ENCODE data around the gene FGD3. TPM values are rescaled to one million over a fixed set of nuclear protein-coding genes. Genes with fewer than 3 reads are reported as not detected.

FGD3 gene
- polyA plus RNA-seq, 2 of the 4 experiments (the other 2 are of a cell fraction): 0.18 to 0.23 TPM

DNA sequence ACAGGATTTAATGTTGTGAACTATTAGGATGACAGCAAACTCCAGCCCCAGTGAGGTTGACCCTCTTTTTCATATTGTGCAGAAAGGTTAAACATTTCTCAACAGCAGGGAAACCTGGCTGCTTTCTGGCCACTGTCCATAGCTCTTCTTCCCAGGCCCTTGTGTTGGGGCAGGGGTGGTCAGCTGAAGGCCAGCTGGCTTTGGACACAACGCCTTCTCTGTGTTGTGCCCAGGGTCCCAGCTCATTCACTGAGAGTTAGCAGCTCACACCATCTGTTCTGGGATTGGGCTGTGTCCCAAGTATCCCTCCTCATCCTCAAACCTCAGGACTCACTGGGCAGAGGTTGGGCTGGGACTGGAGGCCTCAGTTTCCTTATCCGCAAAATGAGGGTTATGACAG lies 1.3 kb downstream of the FGD3 start:
- FAIRE-seq (no peak), ATAC-seq (no peak), DNase-seq (ENCODE audit: low read depth in 1 of 2, low spot score in 1 of 2) (no peak)
- CTCF ChIA-PET: interaction anchor here (0.6 to 2.2 kb wide), 4 partner anchors 9 to 158 kb away, joined by 3 to 10 read pairs (median 4); no protein-coding TSS in a partner anchor
- H3K27ac ChIP-seq: no peak overlapping the region
- POLR2A ChIA-PET: no interaction called here
- no peak for TF ChIP-seq CHD4 (IDR thresholded peaks at IDR 0.05; ENCODE audit: borderline replicate concordance)
- no peak for TF ChIP-seq USF2 (IDR thresholded peaks at IDR 0.05)
- no peak for TF ChIP-seq PBX3 (IDR thresholded peaks at IDR 0.05)
- no peak for TF ChIP-seq EHMT2 (IDR thresholded peaks at IDR 0.05; ENCODE audit: low read depth)
- TF ChIP-seq NR3C1 (IDR thresholded peaks at IDR 0.05): no peak
- TF ChIP-seq EHF (CRISPR knock-in tag; IDR thresholded peaks at IDR 0.05): no peak
- TF ChIP-seq, protein P1, sequence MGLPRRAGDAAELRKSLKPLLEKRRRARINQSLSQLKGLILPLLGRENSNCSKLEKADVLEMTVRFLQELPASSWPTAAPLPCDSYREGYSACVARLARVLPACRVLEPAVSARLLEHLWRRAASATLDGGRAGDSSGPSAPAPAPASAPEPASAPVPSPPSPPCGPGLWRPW (IDR thresholded peaks at IDR 0.05): no peak
- no peak for TF ChIP-seq KDM5A (IDR thresholded peaks at IDR 0.05)
- TF ChIP-seq, protein P2, sequence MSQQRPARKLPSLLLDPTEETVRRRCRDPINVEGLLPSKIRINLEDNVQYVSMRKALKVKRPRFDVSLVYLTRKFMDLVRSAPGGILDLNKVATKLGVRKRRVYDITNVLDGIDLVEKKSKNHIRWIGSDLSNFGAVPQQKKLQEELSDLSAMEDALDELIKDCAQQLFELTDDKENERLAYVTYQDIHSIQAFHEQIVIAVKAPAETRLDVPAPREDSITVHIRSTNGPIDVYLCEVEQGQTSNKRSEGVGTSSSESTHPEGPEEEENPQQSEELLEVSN (IDR thresholded peaks at IDR 0.05; ENCODE audit: borderline replicate concordance, low read depth): no peak
- TF ChIP-seq RARB (CRISPR knock-in tag; IDR thresholded peaks at IDR 0.05): no peak
- no peak for TF ChIP-seq POLR2A (IDR thresholded peaks at IDR 0.05; ENCODE audit: low read length)
- H3K4me3 ChIP-seq: no peak overlapping the region
- WGBS (ENCODE audit: missing lambda C conversion rate): 50% methylated on average over 1 of the region's 2 CpGs
- no peak overlapping the region for H3K4me2 ChIP-seq
- H3K9me3 ChIP-seq: no peaks in the 10 kb centered on the region
- no peaks in the 10 kb centered on the region for H3K4me1 ChIP-seq

DNA sequence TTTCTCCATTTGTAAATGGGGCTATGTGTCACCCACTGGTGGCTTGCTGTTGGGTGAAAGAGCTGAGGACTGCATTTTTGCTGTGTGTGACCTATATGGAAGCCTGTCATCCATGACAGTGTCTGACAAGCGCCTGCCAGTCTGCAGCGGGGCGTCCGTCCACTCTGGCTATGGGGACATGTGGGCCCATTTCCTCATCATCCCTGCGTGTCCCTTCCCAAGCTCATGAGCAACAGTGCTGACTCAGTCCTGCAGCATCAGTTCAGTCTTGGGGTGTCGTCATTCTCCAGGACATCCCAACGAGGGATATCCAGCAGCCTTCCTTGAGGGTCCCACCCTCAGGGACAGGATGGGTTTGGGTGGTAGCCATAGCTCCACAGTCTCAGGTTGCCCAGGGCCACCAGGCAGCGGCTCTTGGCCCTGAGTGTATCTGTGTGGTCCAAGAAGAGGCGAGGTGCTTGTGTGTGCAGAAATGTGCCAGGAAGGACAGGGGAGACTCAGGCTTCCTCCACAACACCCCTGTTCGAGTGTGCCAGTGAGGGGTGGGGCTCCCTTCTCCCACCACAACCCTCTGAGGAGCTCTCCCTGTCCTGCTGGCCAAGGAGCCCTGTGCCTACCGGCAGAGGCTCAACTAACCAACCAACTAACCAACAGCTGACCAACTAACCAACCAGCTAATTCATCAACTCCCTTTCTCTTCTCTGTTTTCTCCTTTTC lies 2.1 kb downstream of the FGD3 start:
- no peak overlapping the region for H3K27ac ChIP-seq
- peaks cover 4% of the 10 kb centered on the region; the same call in 1 of the 3 replicates for H3K4me1 ChIP-seq
- ATAC-seq: no peak
- 74% methylated on average over 11 of the region's 11 CpGs for WGBS (ENCODE audit: missing lambda C conversion rate)
- no peak overlapping the region for H3K4me2 ChIP-seq
- no peaks in the 10 kb centered on the region for H3K9me3 ChIP-seq
- FAIRE-seq: no peak
- no peak for DNase-seq (ENCODE audit: low read depth in 1 of 2, low spot score in 1 of 2)
- H3K4me3 ChIP-seq: no peak overlapping the region
- ChIA-PET POLR2A (no interaction called here), CTCF (interaction anchor here (0.6 to 2.2 kb wide), 5 partner anchors 8 to 642 kb away, joined by 3 to 10 read pairs (median 4); no protein-coding TSS in a partner anchor)
- no peak for TF ChIP-seq CTCF (IDR thresholded peaks at IDR 0.05)
- TF ChIP-seq, protein P1 (IDR thresholded peaks at IDR 0.05): no peak
- no peak for TF ChIP-seq FOSB (CRISPR knock-in tag; IDR thresholded peaks at IDR 0.05)
- TF ChIP-seq MAFK (IDR thresholded peaks at IDR 0.05; ENCODE audit: partially characterized antibody): no peak

DNA sequence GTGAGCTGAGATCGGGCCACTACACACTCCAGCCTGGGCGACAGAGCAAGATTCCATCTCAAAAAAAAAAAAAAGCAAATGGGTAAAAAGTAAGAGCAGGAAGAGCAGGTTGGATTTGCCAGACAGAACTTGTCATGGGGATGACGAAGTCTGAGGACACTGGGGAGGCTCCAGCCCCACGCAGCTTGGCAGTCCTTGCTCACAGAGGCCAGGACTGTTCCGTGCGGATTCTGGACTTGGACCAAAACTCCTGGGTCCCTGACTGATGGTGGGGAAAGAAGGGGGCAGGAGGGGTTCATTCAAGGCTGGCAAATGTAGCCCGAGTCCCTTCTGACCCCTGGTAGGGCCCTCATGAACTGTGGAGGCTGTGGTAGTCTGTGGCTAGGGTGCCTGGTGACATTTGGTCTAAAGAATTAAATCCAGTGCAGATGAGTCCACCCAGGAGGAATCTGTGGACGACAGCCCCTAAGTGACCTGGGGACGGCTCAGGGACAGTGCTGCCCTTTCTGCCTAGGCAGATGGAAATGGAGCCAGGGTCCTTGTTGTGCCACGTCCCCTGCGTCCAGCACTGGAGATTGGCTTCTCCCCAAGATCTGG lies 3.1 kb downstream of the FGD3 start:
- Histone ChIP-seq H3K4me1 (peaks cover 4% of the 10 kb centered on the region; the same call in 1 of the 3 replicates), H3K9me3 (no peaks in the 10 kb centered on the region), H3K4me2 (no peak overlapping the region), H3K27ac (no peak overlapping the region), H3K4me3 (no peak overlapping the region)
- FAIRE-seq (no peak), DNase-seq (ENCODE audit: low read depth in 1 of 2, low spot score in 1 of 2) (no peak), ATAC-seq (no peak)
- CTCF ChIA-PET: no interaction called here
- TF ChIP-seq CBX2 (IDR thresholded peaks at IDR 0.05; ENCODE audit: borderline replicate concordance, low read depth) (no peak), MAZ (IDR thresholded peaks at IDR 0.05; ENCODE audit: borderline replicate concordance, low read depth, low read length) (no peak), TP53 (CRISPR knock-in tag; IDR thresholded peaks at IDR 0.05) (no peak), REST (IDR thresholded peaks at IDR 0.05) (no peak), EHF (CRISPR knock-in tag; IDR thresholded peaks at IDR 0.05) (no peak)
- POLR2A ChIA-PET: no interaction called here
- 68% methylated on average over 11 of the region's 11 CpGs for WGBS (ENCODE audit: missing lambda C conversion rate)

Data from A549 (cell line).